Measurements from ENCODE around the gene TUSC2.
"Not testable (repeated sequence)": the region's sequence is repeated elsewhere in the genome, so short reads cannot be mapped to it uniquely, and the experiment has no call there.

Gene TUSC2

DNA sequence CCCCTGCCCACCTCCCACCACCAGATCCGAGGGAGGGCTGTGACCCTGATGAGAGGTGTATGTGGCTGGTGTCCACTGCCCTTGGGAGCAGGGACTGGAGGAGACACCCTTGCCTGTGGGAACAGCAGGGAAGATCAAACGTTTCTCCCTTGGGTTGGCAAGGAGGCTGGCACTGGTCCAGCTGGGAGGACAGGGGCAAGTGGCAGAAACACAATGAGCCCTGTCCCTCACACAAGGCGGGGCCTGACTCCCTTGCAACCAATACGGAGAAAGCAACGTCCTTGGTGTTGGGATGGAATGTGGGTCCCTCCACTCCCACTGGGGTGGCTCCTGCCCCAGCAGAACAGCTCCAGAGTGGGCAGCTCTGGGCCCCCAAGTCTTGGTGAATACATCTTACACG, 10.7 kb downstream of the TUSC2 start:
- DNase-seq (ENCODE audit: low read depth): no peak

DNA sequence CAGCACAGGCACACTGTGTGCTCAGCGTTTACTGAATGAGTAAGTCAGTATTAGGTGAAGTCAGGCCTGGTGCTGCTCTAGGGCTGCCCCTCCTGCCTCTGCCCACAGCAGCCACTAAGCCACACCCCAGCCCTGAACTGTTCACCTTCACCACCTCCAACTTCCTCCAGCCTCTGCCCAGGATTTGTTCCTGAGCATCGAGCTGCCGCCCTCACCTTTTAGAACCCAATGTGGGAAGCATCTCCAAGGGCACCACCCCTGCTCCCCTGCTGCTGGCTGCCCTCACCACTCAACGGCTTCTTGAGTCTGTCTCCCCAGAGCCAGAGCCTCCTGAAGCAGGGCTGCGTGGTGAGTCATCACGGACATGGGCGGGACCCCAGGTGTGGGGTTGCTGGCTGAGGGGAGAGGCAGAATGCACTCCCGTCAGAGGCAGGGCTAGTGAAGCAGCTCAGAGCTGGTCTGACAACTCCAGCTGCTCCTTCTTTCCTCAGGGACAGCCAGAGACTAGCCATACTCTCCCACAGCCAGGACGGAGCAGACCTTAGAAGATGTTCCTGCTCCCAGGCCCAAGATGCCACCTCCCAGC, 11.3 kb downstream of the TUSC2 start:
- DNase-seq (ENCODE audit: low read depth): peak; percentile 63

DNA sequence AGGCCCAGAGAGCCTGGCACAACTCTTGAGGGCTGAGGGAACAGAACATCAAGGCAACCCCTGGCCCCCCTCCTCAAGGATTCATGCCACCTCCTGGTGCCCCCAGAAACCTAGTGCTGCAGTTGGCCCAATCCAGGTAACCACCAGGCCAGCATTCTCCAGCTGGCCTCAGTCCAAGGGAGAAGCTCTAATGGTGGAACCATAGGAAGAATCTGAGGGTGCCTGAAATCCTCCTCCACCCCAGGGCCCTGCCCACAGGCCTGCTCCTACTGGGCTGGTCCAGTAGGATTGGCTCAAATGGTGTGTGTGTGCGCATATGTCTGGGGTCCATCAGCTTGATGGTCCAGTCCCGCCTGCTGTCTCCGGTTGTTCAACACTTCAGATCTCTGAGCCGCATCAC, 13.2 kb downstream of the TUSC2 start:
- no peak for DNase-seq (ENCODE audit: low read depth)

DNA sequence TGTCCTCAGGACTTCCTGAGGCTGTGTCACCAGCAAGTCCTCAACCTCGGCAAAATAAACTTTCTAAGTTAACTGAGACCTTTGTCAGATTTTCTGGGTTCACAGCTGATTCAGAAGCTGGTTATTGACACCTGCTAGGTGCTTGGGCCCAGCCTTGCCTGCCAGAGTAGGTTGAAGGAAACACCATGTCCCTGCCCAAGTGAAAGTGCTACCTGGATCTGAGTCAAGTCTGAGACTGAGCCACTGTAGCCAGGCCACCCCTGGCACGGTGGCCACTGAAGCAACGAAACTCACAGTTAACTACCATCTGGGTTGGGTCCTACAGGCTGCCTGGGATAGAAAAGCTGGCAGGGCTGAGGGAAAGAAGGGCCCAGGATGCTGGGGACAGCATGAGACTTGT, 13.7 kb downstream of the TUSC2 start:
- DNase-seq (ENCODE audit: low read depth): no peak

DNA sequence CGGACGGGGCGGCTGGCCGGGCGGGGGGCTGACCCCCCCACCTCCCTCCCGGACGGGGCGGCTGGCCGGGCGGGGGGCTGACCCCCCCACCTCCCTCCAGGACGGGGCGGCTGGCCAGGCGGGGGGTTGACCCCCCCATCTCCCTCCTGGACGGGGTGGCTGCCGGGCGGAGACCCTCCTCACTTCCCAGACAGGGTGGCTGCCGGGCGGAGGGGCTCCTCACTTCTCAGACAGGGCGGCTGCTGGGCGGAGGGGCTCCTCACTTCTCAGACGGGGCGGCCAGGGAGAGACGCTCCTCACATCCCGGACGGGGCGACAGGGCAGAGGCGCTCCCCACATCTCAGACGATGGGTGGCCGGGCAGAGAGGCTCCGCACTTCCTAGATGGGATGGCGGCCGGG, 16.0 kb downstream of the TUSC2 start:
- DNase-seq (ENCODE audit: low read depth): not testable (repeated sequence)

DNA sequence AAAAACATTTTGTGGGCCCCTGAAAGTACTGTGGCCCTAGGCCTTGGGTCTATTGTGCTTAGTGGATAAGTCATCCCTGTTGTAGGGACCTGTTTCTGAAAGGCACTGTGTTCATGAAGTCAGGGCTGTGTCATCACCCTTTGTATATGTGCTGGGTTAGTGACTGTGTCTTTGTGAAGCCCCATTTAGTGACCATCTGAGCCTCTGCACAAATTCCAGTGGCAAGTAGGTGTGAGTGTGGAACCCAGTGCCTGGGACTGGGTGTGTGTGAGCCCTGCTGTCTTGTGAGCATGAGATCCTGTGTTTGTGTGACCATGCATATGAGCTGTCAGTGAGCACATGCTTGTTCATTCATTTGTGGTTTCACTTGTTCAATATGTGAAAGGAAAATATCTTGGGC, 23.4 kb downstream of the TUSC2 start:
- no peak for DNase-seq (ENCODE audit: low read depth)

DNA sequence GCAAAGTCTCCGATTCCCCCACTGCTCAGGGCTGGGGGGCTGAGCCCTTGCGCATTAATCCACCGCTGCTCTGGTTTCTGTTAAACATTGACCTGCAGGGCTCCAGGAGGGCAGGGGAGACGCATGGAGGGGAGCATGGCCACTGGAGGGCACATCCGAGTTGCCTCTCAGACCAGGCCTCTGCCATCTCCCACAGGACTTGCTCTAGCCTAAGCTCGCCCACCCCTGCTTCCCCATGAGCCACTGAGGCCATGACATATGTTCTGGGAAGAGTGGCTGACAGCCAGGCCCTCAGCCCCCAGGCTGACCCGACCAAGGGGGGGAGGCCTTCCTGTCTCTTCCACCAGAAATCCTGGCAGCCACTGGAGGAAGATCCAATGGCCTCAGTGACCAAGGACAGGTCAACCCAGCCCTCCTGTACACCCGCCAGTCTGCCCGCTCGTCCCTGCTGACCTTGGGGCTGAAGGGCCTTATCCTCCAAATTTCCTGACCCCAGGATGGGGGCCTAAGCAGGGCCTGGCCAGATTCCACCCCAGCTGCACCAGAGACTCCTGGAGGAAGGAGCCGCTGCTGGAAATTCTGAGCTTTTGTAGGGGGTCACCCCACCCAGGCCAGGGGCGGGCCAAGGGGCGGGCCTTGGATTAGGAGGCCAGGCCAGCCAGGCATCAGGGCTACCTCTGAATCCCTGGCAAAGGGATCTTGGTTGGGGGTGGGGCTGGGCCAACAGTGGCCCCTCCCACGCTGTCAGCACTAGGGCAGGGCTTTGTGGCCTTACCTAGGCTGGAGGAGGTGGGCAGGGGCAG, 24.8 kb downstream of the TUSC2 start, which contains the start of gene HYAL1:
TSS of gene HYAL1 (minus strand) at position 562 of the 803 bp plus-strand sequence. CDS start 618 bp downstream, outside the sequence.
- DNase-seq (ENCODE audit: low read depth): no peak

DNA sequence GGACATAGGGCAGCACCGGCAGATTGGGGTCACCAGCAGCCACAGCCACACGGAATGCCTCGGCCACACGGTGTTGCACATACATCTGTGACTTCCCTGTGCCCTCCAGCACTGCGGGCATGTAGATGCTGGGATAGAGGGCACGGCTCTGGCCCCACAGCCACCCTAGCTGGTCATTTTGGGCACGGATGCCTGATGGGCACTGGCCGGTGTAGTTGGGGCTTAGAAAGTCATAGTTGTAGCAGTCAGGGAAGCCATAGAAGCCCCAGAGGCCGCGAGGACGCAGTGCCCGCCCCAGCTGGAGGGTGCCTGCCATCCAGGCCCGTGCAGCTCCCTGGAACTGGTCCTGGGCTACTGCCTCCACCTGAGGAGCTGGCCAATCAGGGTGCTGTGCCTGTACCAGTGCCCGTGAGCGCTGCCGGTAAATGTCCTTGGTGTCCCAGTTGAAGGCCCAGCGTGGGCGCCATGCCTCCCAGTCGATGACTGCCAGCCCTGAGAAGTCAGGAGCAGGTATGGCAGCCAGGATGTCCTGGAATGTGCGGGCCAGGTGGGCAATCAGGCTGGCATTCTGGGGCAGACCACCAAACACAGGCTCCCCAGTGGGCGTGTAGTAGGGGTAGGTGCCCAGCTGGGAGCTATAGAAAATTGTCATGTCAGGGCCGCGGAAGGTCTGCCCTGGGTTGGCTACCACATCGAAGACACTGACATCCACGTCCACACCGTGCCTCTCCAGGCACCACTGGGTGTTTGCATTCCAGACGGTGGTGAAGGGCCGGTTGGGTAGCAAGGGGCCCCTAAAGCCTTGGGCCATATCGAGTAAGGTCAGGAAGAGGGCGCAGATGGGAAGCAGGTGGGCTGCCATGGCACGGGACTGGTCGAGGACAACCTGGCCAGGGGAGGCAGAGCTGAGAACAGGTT, 25.7 kb downstream of the TUSC2 start:
- no peak for DNase-seq (ENCODE audit: low read depth)

DNA sequence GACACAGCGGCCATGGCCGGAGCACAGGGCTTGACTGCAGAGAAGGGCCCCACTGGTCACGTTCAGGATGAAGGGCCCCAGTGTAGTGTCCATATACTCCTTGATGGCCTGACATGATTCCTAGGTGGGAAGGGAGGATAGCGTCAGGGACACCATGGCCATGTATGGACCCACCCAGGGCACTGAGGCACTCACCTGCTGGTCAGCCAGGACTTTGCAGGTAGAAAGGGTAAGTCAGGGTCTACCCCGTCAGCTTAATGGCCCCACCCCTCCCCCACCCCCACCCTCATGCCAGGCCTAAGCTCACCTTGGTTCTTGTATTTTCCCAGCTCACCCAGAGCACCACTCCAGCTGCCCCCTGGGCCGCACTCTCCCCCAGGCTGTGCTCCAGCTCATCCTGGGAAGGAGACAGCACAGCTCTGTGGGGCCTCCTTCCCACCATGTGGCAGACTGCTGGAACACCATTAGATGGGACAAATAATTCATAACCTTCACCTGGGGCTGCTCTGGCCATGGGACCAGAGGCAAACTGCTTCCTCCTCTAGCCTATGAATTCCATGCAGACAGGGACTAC, 27.3 kb downstream of the TUSC2 start:
- DNase-seq (ENCODE audit: low read depth): no peak

DNA sequence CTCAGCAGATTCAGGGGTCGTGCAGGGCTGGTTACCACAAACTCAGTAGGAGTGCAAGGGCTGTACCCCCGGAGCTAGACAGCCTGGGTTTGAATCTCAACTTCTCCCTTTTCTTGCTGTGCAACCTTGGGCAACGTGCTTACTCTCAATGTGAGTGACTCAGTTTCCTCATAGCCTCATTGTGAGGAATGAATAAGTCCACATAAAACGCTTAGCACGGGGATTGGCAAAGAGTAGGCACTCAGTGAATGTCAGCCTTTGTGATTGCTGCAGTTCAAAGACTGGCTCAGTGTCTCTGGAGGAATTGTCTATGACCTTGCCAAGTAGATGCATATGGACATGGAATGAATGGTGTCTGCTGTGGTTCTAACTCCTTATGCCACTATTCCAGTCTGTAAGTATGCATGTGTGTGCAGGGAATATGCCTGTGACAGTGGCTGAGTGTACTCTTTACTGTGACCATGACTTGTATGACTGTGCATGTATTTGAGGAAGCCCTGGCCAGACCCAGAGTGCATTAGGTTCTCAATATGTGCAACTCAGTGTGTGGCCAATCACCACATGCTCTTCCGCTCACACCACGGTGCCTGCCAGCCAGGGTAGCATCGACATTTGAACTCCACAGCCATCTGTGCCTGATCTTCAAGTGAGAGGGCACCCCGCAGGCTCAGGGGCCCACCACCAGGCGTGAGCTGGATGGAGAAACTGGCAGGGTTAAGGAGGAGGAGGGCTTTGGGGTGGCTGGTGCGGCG, 27.9 kb downstream of the TUSC2 start:
- no peak for DNase-seq (ENCODE audit: low read depth)

DNA sequence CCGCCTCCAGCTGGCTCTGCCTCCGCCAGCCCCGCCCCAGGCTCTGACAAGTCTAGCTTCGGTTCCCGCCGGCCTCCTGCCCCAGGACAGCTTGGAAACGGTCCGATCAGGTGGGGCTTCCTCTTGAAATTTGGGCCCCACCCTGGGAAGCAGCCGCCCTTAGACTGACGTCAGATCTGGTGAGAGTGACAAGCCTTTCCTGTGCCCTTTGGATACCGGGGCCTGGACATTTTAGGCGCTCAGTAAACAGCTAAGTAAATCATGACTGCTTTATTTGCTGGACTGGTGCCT, 28.4 kb downstream of the TUSC2 start:
- no peak for DNase-seq (ENCODE audit: low read depth)

DNA sequence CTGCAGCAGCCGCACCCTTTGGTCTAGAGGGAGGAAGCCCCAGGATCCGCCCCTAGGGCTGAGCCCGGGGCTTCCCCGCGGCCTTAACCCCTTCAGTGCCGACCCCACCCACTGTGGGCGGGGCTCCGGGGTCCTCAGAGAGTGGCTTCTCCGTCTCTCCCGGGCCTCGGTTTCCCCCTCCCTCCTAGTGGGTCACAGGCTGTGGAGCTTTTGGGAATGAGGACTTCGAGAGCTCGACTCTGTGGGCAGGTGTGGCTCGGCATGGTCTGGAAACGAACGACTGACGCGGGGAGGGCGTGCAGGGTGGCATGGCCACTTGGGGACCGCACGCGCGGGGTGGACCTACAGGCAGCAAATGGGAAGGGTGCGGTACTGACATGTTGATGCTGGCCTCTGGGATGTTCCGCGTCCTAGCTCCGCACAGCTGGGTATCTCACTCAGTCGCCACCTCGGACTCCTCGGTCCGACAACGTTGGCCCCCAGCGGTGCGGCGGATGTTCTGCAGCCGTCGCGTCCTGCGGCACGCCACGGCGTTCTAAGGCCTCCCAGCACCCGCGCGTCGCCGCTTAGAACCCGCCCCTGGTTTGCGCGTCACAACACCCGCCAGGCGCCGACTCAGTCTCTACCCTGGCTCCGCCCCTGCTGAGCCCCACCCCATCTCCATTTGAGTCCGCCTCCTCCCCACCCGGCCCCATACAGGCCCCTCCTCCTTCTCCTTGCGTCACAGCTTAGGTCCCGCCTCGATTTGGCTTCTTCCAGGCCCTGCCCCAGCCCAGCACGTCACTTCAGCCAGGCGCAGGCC, 29.0 kb downstream of the TUSC2 start, which contains the start of the genes HYAL3 and NAA80:
TSS of gene HYAL3 (minus strand) at position 570 of the 802 bp plus-strand sequence. CDS start 3,803 bp downstream, outside the sequence.
TSS of gene NAA80 (minus strand) at position 570 of the 802 bp plus-strand sequence. CDS start 1,942 bp downstream, outside the sequence.
- DNase-seq (ENCODE audit: low read depth): peak; percentile 98

DNA sequence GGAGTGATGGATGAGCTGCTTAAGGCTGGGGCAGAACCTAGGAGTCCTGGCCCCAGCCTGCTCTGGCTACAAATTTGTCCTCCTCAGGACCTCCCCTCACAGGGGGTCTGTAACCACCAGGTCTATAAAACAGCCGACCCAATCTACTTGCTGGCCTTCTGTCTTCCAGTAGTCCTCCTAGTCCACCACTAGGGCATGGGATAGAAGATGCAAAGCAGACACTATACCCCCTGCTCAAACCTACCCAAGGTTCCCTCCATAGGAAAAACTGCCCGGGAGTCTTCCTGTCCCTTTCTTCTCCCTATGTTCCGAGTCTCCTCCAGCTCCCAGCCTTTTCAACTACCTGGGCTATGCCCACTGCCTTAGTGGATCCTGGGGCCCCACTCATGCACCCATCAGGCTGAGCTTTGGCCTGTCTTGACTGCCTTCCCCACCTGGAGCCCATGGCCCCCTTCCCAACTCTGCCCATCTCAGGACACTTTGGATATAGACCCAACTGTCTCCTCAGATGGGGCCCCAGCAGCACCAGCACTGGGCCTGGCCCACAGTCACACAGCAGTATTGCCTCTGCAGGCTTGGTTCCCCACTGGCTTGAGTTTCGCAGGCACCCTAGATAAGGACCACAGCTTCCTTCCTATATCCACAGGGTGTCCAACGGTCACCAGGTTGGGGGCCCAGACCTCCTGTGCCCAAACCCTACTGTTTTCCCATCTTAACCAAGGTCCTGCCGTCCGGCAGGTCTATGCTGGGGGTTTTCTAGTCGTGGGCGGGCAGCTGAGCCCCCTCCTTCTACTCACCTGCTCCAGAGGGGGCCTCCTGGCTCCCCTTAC, 29.9 kb downstream of the TUSC2 start:
- no peak for DNase-seq (ENCODE audit: low read depth)

DNA sequence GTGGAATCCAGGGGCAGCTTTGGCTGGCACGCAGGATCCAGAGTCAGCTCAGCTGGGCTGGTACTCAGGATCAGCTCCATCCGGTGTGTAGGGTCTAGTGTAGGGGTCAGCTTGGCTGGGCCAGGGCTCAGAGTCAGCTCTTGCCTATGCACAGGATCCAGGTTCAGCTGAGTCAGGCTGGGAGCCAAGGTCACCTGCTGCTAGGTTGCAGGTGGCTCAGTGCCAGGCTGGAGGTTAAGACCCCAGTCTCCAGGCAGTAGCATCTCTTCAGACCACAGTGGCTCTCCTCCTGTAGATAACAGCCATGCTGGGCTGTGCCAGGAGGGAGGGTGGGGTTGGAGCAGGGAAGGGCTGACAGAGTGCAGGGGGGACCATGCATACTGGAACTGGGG, 30.6 kb downstream of the TUSC2 start:
- DNase-seq (ENCODE audit: low read depth): no peak

DNA sequence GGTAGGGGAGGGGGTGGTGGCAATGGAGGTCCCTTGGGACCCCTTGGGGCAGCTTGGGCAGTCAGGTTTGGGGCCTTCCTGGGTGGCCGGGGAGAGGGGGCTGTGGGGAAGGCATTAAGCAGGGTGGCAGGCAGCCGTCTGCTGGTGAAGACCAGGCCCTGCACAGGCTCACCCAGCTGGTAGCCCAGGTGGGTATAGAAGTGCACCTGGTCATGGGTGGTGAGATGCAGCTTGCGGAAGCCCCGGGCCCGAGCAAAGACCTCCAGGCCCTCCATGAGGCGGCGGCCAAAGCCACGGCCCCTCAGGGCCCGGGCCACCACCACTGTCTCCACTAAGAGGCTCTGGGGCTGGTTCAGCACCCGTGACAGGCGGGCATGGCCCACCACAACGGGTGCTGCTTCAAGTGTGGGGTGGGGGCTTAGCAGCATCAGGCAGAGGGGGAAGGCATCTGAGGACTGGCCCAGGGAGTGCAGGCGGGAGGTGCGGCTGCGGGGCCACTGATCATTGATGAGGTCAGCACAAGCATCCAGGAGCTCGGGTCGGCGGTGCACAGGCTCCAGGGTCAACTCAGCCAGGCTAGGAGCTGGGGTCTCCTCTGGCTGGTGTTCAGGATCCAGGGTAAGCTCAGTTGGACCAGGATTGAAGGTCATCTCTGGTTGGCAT, 31.2 kb downstream of the TUSC2 start:
- no peak for DNase-seq (ENCODE audit: low read depth)

DNA sequence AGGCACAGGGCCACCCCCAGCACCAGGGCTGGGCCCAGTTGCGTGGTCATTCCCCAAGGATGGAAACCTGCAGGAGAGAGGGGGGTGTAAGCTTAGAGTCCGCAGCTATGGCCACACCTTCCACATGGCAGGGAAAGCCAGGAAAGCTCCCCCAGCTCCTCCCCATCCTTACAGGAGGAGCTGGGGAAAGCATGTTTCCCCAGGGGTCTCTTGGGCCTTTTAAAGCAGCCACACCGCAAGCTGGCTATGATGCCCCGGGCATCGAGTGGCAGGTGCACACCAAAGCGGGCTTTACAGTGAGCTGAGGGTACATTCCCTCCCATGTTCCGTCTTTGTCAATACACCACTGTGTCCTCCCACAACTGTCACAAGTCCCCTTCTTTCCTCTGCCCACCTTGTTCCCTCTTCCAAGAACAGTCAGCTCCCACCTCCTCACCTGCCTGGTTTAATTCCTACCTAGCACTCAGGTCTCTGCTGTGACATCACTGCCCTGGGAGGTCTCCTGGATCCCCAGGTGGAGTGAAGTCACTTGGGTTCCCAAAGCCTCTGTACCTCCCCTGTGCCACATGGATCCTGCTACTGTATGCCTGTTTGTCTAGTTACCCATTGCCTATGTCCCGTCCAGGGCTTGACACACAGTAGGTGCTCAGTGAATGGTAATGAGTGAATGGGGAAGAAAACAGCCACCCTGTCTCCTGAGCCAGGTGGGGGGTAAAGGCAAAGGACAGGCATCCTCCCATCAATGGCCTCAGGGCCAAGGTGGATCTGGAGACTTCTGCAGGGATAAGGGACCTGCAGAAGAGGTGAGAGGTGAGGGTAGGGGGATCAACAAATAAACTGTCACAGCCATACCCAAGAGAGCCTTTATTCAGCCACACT, 32.2 kb downstream of the TUSC2 start:
- DNase-seq (ENCODE audit: low read depth): no peak

DNA sequence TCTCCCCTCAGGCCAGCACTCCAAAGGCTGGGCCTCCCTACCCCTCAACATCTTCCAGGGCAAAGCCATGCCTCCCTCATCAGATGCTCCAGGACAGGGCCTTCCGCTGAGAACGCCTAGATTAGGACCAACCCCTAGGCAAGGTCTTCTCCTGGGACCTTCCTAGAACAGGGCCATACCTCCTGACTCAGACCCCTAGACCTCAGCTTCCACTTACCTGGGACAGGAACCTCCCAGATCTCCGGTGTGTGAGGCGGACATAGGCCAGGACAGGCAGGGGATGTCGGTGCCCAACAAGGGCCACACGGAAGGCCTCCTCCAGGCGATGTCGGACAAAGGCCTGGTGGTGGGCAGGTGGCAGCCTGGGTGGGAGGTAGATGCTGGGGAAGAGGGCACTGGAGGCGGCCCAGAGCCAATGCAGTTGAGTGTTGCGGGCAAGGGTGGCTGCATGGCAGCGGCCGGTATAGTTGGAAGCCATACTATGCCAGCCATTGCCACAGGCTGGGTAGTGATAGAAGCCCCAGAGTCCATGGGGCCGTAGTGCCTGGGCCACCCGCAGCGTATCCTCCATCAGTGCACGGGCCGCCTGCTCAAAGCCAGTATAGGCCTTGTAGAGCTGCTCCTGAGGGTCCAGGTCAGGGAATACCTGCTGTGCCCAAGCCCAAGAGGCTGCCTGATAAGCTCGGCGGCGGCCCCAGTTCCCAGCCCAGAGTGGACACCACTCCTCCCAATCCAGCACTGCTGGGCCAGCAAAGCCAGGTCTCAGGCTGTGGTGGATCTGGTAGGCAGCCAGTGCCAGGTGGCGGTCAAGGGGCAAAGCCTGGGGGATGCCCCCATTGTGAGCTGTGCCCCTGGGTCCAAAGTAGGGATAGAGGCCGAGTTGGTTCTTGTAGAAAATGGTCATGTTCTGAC, 33.3 kb downstream of the TUSC2 start:
- DNase-seq (ENCODE audit: low read depth): no peak
